ENCODE results near the gene FBXW8. TPM values are rescaled to one million over a fixed set of nuclear protein-coding genes. Genes with fewer than 3 reads are reported as not detected.

The FBXW8 gene
- total and polyA plus RNA-seq, 2 donors = 8.6 to 15.6 TPM

DNA sequence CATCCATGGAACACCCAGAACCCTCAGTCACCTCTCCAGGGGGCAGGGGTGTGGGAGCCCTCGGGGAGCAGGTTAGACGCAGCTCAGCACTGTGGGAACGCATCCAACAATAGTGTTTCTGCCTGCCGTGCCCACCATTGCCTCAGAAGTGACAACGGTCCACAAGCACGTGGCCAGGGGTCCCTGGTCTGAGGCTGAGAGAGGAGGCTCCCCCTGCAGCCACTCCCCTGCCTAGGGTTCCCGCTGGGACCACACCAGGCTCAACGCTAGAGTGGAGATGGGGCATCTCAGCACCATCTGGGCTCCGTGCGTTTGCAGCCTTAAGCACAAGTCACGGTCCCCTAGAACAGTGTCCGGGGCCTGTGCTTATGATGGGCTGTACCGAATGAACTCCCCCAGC, 125.8 kb downstream of the FBXW8 start:
- 83% methylated on average over 13 of the region's 13 CpGs for WGBS
- Histone ChIP-seq H3K4me1 (ENCODE audit: insufficient read depth) (no peaks in the 10 kb centered on the region), H3K27ac (ENCODE audit: low read depth) (no peak overlapping the region), H3K36me3 (ENCODE audit: insufficient read depth) (peaks cover 1% of the 10 kb centered on the region), H3K4me3 (ENCODE audit: low read depth, low read length) (no peak overlapping the region)
- DNase-seq (ENCODE audit: extremely low spot score) = no peak

GRCh38 chr12:117037289-117038022, 126.7 kb downstream of the FBXW8 start:
- DNase-seq (ENCODE audit: extremely low spot score) = no peak
- Histone ChIP-seq H3K4me3 (ENCODE audit: low read depth, low read length) (no peak overlapping the region), H3K36me3 (ENCODE audit: insufficient read depth) (peaks cover 1% of the 10 kb centered on the region), H3K27ac (ENCODE audit: low read depth) (no peak overlapping the region), H3K4me1 (ENCODE audit: insufficient read depth) (no peaks in the 10 kb centered on the region)
- WGBS = 61% methylated on average over 22 of the region's 22 CpGs

DNA sequence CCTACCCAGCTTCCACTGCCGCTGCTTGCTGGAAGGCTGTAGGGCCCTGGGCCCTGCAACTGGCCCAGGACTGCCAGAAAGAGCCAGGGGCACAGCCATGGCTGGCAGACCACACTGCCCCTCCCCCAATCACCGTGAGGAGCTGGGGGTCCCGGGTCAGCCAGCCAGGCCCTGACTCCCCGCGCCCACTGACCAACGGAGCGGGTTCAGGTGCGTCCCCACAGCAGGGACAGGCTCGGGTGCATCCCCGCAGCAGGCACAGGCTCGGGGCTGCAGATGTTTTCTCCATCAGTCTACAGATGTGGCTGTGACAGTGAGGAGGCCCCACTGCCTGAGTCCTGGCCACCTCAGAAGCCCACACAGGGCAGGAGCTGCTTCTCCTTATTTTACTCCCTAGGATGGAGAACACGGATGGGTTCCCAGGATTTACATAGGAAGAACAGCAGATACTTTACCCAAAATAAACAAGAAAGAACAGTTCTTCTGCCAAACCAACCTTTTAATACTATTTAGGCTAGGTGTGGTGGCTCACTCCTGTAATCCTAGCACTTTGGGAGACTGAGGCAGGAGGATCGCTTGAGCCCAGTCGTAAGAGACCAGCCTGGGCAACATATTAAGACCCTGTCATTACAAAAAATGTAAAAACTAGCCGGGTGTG, 127.4 kb downstream of the FBXW8 start:
- no peak for DNase-seq (ENCODE audit: extremely low spot score)
- 92% methylated on average over 15 of the region's 15 CpGs for WGBS
- Histone ChIP-seq H3K27ac (ENCODE audit: low read depth) (no peak overlapping the region), H3K4me3 (ENCODE audit: low read depth, low read length) (no peak overlapping the region), H3K36me3 (ENCODE audit: insufficient read depth) (peaks cover 1% of the 10 kb centered on the region), H3K4me1 (ENCODE audit: insufficient read depth) (no peaks in the 10 kb centered on the region)

- DNase-seq (ENCODE audit: extremely low spot score) = no peak
- WGBS = 90% methylated on average over 24 of the region's 24 CpGs
- no peak overlapping the region for H3K27ac ChIP-seq (ENCODE audit: low read depth)
These were observed 128.2 kb downstream of the FBXW8 start for GRCh38 chr12:117038919-117039318.

DNA sequence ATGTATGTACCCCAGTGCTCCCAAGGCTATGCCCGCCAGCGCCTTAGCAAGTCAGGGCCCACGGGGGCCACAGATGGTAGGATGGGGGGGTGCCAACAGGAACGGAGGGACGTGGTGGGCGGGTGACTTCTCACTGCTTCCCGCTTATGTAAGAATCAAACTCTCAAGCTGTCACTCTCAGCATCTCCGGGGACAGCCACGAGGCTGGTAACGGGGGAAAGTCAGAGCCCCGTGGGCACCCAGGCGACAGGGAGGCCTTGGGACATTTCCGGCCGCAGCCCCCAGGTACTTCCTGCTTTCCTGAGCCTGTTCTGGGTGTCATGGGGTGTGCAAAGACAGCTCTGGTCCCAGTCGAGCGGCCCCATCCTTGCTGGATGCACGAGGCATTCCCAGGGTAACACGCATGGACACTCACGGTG, 129.2 kb downstream of the FBXW8 start:
- Histone ChIP-seq H3K4me1 (ENCODE audit: insufficient read depth) (no peaks in the 10 kb centered on the region), H3K4me3 (ENCODE audit: low read depth, low read length) (no peak overlapping the region), H3K36me3 (ENCODE audit: insufficient read depth) (peaks cover 1% of the 10 kb centered on the region), H3K27ac (ENCODE audit: low read depth) (no peak overlapping the region)
- 92% methylated on average over 19 of the region's 19 CpGs for WGBS
- DNase-seq (ENCODE audit: extremely low spot score) = no peak

More at GRCh38 chr12:117038919-117039318, 128.2 kb downstream of the FBXW8 start:
- H3K36me3 ChIP-seq (ENCODE audit: insufficient read depth) = peaks cover 1% of the 10 kb centered on the region
- H3K4me3 ChIP-seq (ENCODE audit: low read depth, low read length) = no peak overlapping the region
- no peaks in the 10 kb centered on the region for H3K4me1 ChIP-seq (ENCODE audit: insufficient read depth)

- no peak overlapping the region for H3K4me3 ChIP-seq (ENCODE audit: low read depth, low read length)
These were observed 129.7 kb downstream of the FBXW8 start for GRCh38 chr12:117040496-117040895.

DNA sequence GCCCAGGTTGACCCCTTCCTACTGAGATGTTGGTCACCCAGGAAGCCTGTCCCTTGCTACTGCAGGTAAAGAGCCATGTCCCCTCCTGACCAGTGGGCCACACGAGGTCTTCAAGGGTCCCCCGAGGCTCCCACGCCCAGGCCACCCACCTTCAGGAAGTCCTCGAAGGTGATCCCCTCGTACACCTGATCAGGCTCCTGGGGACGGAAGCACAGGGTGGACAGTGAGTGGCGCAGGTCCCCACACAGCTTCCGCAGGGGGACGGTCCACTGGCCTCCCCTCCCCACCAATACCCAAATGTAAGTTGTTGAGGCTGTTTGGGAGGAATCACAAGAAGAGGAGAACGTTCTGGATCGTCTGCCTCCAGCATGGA, 131.0 kb downstream of the FBXW8 start:
- H3K36me3 ChIP-seq (ENCODE audit: insufficient read depth) = peaks cover 1% of the 10 kb centered on the region

More at GRCh38 chr12:117040496-117040895, 129.7 kb downstream of the FBXW8 start:
- WGBS = 80% methylated on average over 13 of the region's 13 CpGs
- no peaks in the 10 kb centered on the region for H3K4me1 ChIP-seq (ENCODE audit: insufficient read depth)
- no peak for DNase-seq (ENCODE audit: extremely low spot score)
- peaks cover 1% of the 10 kb centered on the region for H3K36me3 ChIP-seq (ENCODE audit: insufficient read depth)
- no peak overlapping the region for H3K27ac ChIP-seq (ENCODE audit: low read depth)

GRCh38 chr12:117042171-117042842, 131.6 kb downstream of the FBXW8 start:
- no peaks in the 10 kb centered on the region for H3K4me1 ChIP-seq (ENCODE audit: insufficient read depth)
- 81% methylated on average over 23 of the region's 23 CpGs for WGBS

More for the DNA sequence above, 131.0 kb downstream of the FBXW8 start:
- Histone ChIP-seq H3K4me3 (ENCODE audit: low read depth, low read length) (no peak overlapping the region), H3K27ac (ENCODE audit: low read depth) (no peak overlapping the region), H3K4me1 (ENCODE audit: insufficient read depth) (no peaks in the 10 kb centered on the region)
- no peak for DNase-seq (ENCODE audit: extremely low spot score)
- WGBS = 90% methylated on average over 11 of the region's 11 CpGs

DNA sequence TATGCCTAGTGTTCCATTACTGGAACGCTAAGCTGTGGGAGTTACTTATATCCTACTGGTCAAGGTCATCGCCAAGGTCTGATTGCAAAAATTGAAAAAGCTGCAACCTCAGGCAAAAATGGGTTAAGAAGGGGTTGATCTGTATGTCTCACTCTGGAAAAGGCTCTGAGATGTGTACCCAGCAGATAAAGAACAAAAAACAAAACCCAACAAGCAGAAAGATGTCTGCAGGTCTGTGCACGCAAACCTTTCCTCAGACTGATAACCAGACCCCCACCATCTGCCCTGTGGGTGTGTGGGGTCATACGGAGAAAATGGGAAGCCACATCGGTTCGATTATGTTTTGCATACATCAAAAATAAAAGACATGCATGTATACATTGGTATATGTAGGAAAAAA, 132.1 kb downstream of the FBXW8 start:
- no peak overlapping the region for H3K27ac ChIP-seq (ENCODE audit: low read depth)
- H3K36me3 ChIP-seq (ENCODE audit: insufficient read depth) = no peaks in the 10 kb centered on the region
- no peak for DNase-seq (ENCODE audit: extremely low spot score)
- no peaks in the 10 kb centered on the region for H3K4me1 ChIP-seq (ENCODE audit: insufficient read depth)
- 77% methylated on average over 6 of the region's 6 CpGs for WGBS
- H3K4me3 ChIP-seq (ENCODE audit: low read depth, low read length) = no peak overlapping the region

More at GRCh38 chr12:117042171-117042842, 131.6 kb downstream of the FBXW8 start:
- Histone ChIP-seq H3K36me3 (ENCODE audit: insufficient read depth) (peaks cover under 1% of the 10 kb centered on the region), H3K27ac (ENCODE audit: low read depth) (peak overlapping the region; percentile 12), H3K4me3 (ENCODE audit: low read depth, low read length) (no peak overlapping the region)
- no peak for DNase-seq (ENCODE audit: extremely low spot score)

DNA sequence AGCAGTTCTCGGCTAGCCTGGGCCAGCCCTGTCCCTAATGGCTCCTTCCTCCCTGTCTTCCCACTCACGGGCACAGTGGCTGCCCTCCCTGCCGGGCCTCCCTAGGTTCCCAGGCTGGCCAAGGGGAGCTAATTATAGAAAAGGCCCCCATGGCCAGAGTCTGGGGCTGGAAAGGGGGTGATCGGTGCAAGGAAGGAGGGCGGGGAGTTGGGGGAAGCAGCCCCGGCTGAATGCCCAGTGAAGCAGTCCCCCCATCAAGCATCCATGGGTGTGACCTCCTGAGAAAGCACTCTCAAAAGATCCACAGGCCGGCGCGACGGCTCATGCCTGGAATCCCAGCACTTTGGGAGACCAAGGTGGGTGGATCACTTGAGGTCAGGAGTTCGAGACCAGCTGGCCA, 133.6 kb downstream of the FBXW8 start:
- 78% methylated on average over 11 of the region's 11 CpGs for WGBS
- Histone ChIP-seq H3K4me3 (ENCODE audit: low read depth, low read length) (no peak overlapping the region), H3K36me3 (ENCODE audit: insufficient read depth) (no peaks in the 10 kb centered on the region), H3K4me1 (ENCODE audit: insufficient read depth) (no peaks in the 10 kb centered on the region), H3K27ac (ENCODE audit: low read depth) (no peak overlapping the region)
- no peak for DNase-seq (ENCODE audit: extremely low spot score)

GRCh38 chr12:117044790-117045159, 134.0 kb downstream of the FBXW8 start:
- H3K36me3 ChIP-seq (ENCODE audit: insufficient read depth) = no peaks in the 10 kb centered on the region
- no peak overlapping the region for H3K27ac ChIP-seq (ENCODE audit: low read depth)
- DNase-seq (ENCODE audit: extremely low spot score) = no peak
- 69% methylated on average over 13 of the region's 13 CpGs for WGBS
- H3K4me3 ChIP-seq (ENCODE audit: low read depth, low read length) = no peak overlapping the region
- no peaks in the 10 kb centered on the region for H3K4me1 ChIP-seq (ENCODE audit: insufficient read depth)

DNA sequence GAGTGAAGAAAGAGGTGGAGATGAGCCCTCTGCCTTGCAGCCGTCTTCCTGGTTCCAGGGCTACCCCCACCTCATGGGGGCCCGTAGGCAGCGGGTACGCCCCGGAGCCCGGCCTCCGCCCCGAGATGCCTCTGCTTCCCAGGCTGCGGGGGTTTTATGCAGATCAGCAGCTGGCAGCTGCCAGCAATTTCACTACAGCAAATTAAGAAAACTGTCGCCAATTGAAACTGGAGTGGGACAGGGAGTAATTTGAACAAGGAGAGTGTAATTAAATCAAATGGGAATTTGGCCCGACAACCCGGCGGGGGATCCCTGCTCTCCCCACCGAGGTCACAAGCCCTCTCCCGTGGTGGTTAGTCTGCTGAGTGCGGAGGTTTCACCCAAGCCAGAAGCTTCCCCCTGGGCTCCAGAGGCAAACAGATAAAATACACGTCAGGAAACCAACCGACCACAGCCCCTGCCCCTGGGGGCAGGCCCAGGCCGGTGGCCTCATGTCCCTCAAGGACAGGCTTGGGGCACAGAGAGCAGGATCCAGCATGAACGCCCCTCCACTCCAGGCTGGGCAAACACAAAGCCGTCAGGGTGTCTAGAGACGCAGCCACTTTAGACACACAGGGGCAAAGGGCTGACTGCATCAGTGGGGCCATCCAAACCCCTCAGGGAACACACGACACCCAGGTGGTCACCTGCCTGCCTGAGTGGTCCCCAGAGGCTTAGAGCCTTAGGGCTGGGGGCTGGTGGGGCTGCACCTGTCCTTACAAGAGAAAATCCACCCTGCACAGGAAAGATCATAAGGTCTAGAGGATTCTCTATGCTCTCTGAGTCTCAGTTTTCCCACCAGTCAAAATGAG, 134.6 kb downstream of the FBXW8 start:
- DNase-seq (ENCODE audit: extremely low spot score) = no peak
- H3K36me3 ChIP-seq (ENCODE audit: insufficient read depth) = no peaks in the 10 kb centered on the region
- WGBS = 60% methylated on average over 23 of the region's 23 CpGs
- no peaks in the 10 kb centered on the region for H3K4me1 ChIP-seq (ENCODE audit: insufficient read depth)
- H3K27ac ChIP-seq (ENCODE audit: low read depth) = no peak overlapping the region
- no peak overlapping the region for H3K4me3 ChIP-seq (ENCODE audit: low read depth, low read length)

DNA sequence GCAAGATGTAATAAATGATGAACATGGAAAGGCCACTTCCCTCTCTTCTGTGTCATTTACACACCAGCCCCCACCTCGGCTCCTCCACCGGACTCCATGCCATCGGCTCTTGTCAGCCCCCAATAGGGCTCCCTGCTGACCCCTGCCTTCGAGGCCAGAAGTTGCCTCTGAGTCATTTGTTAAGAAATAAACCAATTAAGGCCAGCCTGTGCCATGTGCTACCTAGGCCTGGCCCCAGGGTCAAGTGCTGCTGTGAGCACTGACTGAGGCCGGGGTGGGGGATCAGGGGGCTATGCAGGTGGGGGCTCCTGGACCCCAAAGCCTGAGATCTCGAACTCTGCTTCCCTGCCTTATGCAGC, 135.2 kb downstream of the FBXW8 start:
- no peak overlapping the region for H3K4me3 ChIP-seq (ENCODE audit: low read depth, low read length)
- H3K36me3 ChIP-seq (ENCODE audit: insufficient read depth) = no peaks in the 10 kb centered on the region
- WGBS = 48% methylated on average over 6 of the region's 6 CpGs
- no peak for DNase-seq (ENCODE audit: extremely low spot score)
- no peak overlapping the region for H3K27ac ChIP-seq (ENCODE audit: low read depth)
- H3K4me1 ChIP-seq (ENCODE audit: insufficient read depth) = no peaks in the 10 kb centered on the region
